Measurements from ENCODE around the gene TPP1.

- no peak for TF ChIP-seq EP300 (IDR thresholded peaks at IDR 0.05)
- no peak for TF ChIP-seq CTCF (IDR thresholded peaks at IDR 0.05)
- no peak for TF ChIP-seq POLR2A (IDR thresholded peaks at IDR 0.05)
- TF ChIP-seq POLR2AphosphoS5 (IDR thresholded peaks at IDR 0.05), result no peak
Observed at GRCh38 chr11:6652182-6652581, 33.0 kb upstream of the TPP1 start.
